Measurements from ENCODE around the gene CARD11.

DNA sequence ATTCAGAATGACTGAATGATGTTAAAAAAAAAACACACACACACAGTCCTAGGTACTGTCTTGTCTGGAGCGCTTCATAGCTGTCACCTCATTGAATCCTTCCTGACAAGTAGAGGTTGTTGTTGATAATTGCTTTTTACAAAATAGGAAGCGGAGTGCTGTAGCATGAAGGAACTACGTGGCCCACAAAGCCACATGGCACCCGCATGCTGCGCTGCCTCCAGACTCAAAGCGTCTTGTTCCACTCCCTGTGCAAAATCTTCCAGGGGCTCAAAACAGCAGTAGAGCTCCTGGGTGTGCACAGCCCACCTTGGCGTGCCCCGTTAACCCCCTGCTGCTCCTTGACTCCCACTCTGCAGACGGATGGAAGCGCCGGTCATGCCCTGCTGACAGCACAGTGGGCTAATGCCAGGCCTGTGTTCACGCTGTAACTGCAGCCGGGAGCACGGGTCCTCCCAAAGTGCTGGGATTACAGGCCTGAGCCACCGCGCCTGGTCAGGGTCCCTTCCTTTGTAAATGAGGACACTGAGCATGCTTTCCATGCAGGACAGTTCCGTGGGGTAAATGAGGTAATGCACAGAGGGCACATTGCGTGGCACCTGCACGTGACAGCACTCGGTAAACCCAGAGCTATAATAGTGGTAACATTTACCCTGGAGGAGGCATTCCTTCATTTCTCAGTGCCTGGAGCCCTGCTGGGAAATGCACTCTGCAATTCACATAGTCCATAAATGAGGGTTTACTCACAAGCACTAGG lies 108.5 kb downstream of the CARD11 start:
- TF ChIP-seq, protein P1, sequence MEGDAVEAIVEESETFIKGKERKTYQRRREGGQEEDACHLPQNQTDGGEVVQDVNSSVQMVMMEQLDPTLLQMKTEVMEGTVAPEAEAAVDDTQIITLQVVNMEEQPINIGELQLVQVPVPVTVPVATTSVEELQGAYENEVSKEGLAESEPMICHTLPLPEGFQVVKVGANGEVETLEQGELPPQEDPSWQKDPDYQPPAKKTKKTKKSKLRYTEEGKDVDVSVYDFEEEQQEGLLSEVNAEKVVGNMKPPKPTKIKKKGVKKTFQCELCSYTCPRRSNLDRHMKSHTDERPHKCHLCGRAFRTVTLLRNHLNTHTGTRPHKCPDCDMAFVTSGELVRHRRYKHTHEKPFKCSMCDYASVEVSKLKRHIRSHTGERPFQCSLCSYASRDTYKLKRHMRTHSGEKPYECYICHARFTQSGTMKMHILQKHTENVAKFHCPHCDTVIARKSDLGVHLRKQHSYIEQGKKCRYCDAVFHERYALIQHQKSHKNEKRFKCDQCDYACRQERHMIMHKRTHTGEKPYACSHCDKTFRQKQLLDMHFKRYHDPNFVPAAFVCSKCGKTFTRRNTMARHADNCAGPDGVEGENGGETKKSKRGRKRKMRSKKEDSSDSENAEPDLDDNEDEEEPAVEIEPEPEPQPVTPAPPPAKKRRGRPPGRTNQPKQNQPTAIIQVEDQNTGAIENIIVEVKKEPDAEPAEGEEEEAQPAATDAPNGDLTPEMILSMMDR (IDR thresholded peaks at IDR 0.05): no peak
- TF ChIP-seq EP300 (IDR thresholded peaks at IDR 0.05): no peak

Measured in suprapubic skin (tissue), 3 donors.